GM23338 (cell line): ENCODE measurements around the gene TMEM9. TPM values are rescaled to one million over a fixed set of nuclear protein-coding genes. Genes with fewer than 3 reads are reported as not detected.

ENCODE experiments used
- ATAC-seq: fragments of 200-7000 bp; cut with Tn5 transposase; 3 replicates; pipeline ENCODE4 v1.9.1; 2020
- DNase-seq: peaks from one replicate; pipeline ENCODE4 v3.0.0-alpha.2; 2015; ENCODE audit warnings: low spot score
- H2AFZ ChIP-seq: fragments of 200-600 bp; sonication (generic); 2 replicates; pipeline ENCODE4 v1.8.0; 2016; ENCODE audit warnings: antibody characterized with exemption, mild to moderate bottlenecking, moderate library complexity
- H3F3A ChIP-seq: fragments of 200-600 bp; sonication (generic); replicated peaks from 2 replicates; pipeline ENCODE4 v1.8.0; 2017; ENCODE audit warnings: antibody characterized with exemption, mixed run types, low read depth
- H3K27ac ChIP-seq: fragments of 200-600 bp; sonication (generic); 2 replicates; pipeline ENCODE4 v1.6.1; 2016; ENCODE audit warnings: low read depth
- H3K27me3 ChIP-seq: fragments of 200-600 bp; sonication (generic); 2 replicates; pipeline ENCODE4 v1.8.0; 2016; ENCODE audit warnings: mild to moderate bottlenecking, mixed run types, moderate library complexity; ENCODE audit not compliant: insufficient read depth
- H3K36me3 ChIP-seq: fragments of 200-600 bp; sonication (generic); 2 replicates; pipeline ENCODE4 v1.8.0; 2016; ENCODE audit warnings: mild to moderate bottlenecking; ENCODE audit not compliant: insufficient read depth
- H3K4me1 ChIP-seq: fragments of 200-600 bp; sonication (generic); 2 replicates; pipeline ENCODE4 v1.8.0; 2016; ENCODE audit warnings: mild to moderate bottlenecking, moderate library complexity; ENCODE audit not compliant: insufficient read depth
- H3K4me2 ChIP-seq: fragments of 200-600 bp; sonication (generic); 2 replicates; pipeline ENCODE4 v1.7.1; 2017; ENCODE audit warnings: mixed run types
- H3K4me3 ChIP-seq: fragments of 200-600 bp; sonication (generic); 2 replicates; pipeline ENCODE4 v1.6.1; 2016; ENCODE audit warnings: mixed run types
- H3K79me2 ChIP-seq: fragments of 200-600 bp; sonication (generic); replicated peaks from 2 replicates; pipeline ENCODE4 v1.8.0; 2017; ENCODE audit warnings: mild to moderate bottlenecking; ENCODE audit not compliant: insufficient read depth
- H3K9me2 ChIP-seq: fragments of 200-600 bp; sonication (generic); 2 replicates; pipeline ENCODE4 v1.8.0; 2017; ENCODE audit not compliant: insufficient read depth
- H4K20me1 ChIP-seq: fragments of 200-600 bp; sonication (generic); replicated peaks from 2 replicates; pipeline ENCODE4 v1.8.0; 2017; ENCODE audit warnings: mild to moderate bottlenecking; ENCODE audit not compliant: insufficient read depth
- H3K27ac Mint-ChIP-seq: 2 replicates; pipeline ENCODE4 v1.8.0; 2020; ENCODE audit warnings: inconsistent platforms, mild to moderate bottlenecking, moderate library complexity, mixed read lengths
- H3K27me3 Mint-ChIP-seq: 3 replicates; pipeline ENCODE4 v1.8.0; 2022; ENCODE audit warnings: low read depth, mild to moderate bottlenecking, moderate library complexity, mixed read lengths, inconsistent platforms; ENCODE audit not compliant: insufficient read depth, poor library complexity
- H3K36me3 Mint-ChIP-seq: 3 replicates; pipeline ENCODE4 v1.8.0; 2021; ENCODE audit warnings: low read depth, mild to moderate bottlenecking, inconsistent platforms, moderate library complexity, mixed read lengths
- H3K4me1 Mint-ChIP-seq: 3 replicates; pipeline ENCODE4 v1.8.0; 2020; ENCODE audit warnings: mild to moderate bottlenecking, inconsistent platforms, mixed read lengths
- H3K4me3 Mint-ChIP-seq: 3 replicates; pipeline ENCODE4 v1.8.0; 2021; ENCODE audit warnings: moderate library complexity, mild to moderate bottlenecking, inconsistent platforms, mixed read lengths
- H3K9me3 Mint-ChIP-seq: 3 replicates; pipeline ENCODE4 v1.8.0; 2020; ENCODE audit warnings: moderate library complexity, mild to moderate bottlenecking, inconsistent platforms, mixed read lengths
- EZH2 ChIP-seq: fragments of 200-600 bp; sonication (generic); IDR thresholded peaks from one replicate; pipeline ENCODE4 v1.8.0; 2017; ENCODE audit warnings: antibody characterized with exemption, mild to moderate bottlenecking, low read depth; ENCODE audit not compliant: unreplicated experiment
- EZH2phosphoT487 ChIP-seq: fragments of 200-600 bp; sonication (generic); IDR thresholded peaks from one replicate; pipeline ENCODE4 v1.8.1; 2018; ENCODE audit warnings: antibody characterized with exemption; ENCODE audit not compliant: unreplicated experiment
- NANOG ChIP-seq: IDR thresholded peaks from 2 replicates; pipeline ENCODE4 v1.6.1; 2016; ENCODE audit warnings: antibody characterized with exemption, borderline replicate concordance
- STAT1 ChIP-seq: IDR thresholded peaks from one replicate; pipeline ENCODE4 v1.6.1; 2016; ENCODE audit warnings: antibody characterized with exemption; ENCODE audit not compliant: unreplicated experiment
- ZNF114 ChIP-seq: fragments of 250-450 bp; sonication (Bioruptor Pico); IDR thresholded peaks from 2 replicates; pipeline ENCODE4 v1.5.0; 2020; ENCODE audit warnings: mild to moderate bottlenecking, moderate library complexity
- ZNF331 ChIP-seq: fragments of 250-450 bp; sonication (Bioruptor Pico); IDR thresholded peaks from 2 replicates; pipeline ENCODE4 v1.5.0; 2020; ENCODE audit warnings: low read depth, mild to moderate bottlenecking, moderate library complexity
- polyA plus RNA-seq: library from polyadenylated mRNA; unstranded; fragments of >200 nt; fragmentation: Nextera tagmentation; extraction: Ambion mirVana; gene quantifications from 2 replicates; pipeline ENCODE4 v1.2.1, GENCODE V29; 2016
- total RNA-seq: library from RNA; depleted of rRNA; stranded (reverse); fragments of >200 nt; shearing (Covaris generic); gene quantifications from 2 replicates; pipeline ENCODE4 v1.2.3, GENCODE V29; 2014
- TF ChIP-seq, protein P1 (sequence below): IDR thresholded peaks from one replicate; pipeline ENCODE4 v1.6.1; 2018; ENCODE audit warnings: antibody characterized with exemption; ENCODE audit not compliant: unreplicated experiment
- TF ChIP-seq, protein P2 (sequence below): IDR thresholded peaks from 2 replicates; pipeline ENCODE4 v1.6.1; 2016; ENCODE audit warnings: antibody characterized with exemption
- TF ChIP-seq, protein P3 (sequence below), 2 experiments: fragments of 200-600 bp in 1 of 2; sonication (generic) in 1 of 2; conservative IDR thresholded peaks; 2 replicates each; pipeline versions ENCODE4 v1.5.1 to v1.6.1; 2016 to 2017; ENCODE audit warnings: antibody characterized with exemption in 2 of 2, low read depth in 2 of 2, mild to moderate bottlenecking in 2 of 2, moderate library complexity in 1 of 2

Gene TMEM9
- total and polyA plus RNA-seq, 2 experiments from 2014 or later, result 78.6 to 147 TPM

DNA sequence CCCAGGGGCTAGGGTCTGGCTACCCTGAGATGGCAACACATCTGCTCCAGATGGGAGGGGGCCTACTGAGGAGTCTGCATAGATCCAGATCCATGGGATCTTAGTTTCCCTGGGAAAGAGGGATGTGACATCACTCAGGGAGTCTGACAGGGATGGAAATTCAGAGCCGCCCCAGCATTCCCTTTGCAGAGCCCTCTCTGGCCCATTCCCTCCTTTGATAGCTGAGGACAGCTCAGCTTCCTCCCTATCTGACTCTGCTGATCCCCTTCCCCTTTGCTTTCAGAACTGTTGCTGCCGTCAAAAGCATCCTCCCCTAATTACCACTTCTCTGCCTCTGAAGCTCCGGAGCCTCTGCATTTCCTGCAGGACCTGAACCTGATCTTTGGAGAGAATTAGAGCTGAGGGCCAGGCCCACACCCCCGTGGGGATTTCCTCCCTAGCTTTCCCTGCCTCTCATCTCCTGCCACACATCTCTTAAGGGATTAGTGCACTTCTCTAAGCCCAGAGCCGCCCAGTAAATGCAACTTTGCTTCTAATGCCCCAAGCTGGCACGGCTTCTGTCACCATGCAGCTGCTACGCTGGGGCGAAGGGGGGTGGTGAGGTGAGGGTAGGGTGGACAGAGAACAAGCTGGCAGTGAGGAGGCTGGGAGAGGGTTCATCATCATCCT lies 17.8 kb downstream of the TMEM9 start:
- no peak overlapping the region for H3K4me2 ChIP-seq
- H3K27ac ChIP-seq, result no peak overlapping the region
- H4K20me1 ChIP-seq, result peaks cover 5% of the 10 kb centered on the region; the same call in 1 of the 2 replicates
- no peak overlapping the region for H2AFZ ChIP-seq
- Mint-ChIP-seq H3K27ac (no peak overlapping the region), H3K9me3 (no peaks in the 10 kb centered on the region), H3K4me3 (no peak overlapping the region), H3K36me3 (peaks cover 59% of the 10 kb centered on the region), H3K4me1 (no peaks in the 10 kb centered on the region; the same call in 2 of the 3 replicates), H3K27me3 (peaks cover 13% of the 10 kb centered on the region)
- H3K79me2 ChIP-seq, result no peaks in the 10 kb centered on the region
- H3K9me2 ChIP-seq, result no peaks in the 10 kb centered on the region
- H3K4me1 ChIP-seq, result no peaks in the 10 kb centered on the region
- H3K4me3 ChIP-seq, result no peak overlapping the region
- no peaks in the 10 kb centered on the region; the same call in 1 of the 2 replicates for H3K36me3 ChIP-seq
- no peaks in the 10 kb centered on the region for H3K27me3 ChIP-seq
- TF ChIP-seq ZNF331 (CRISPR knock-in tag) (no peak), EZH2phosphoT487 (no peak), ZNF114 (CRISPR knock-in tag) (no peak), STAT1 (no peak), NANOG (no peak), EZH2 (no peak)
- TF ChIP-seq, protein P1, sequence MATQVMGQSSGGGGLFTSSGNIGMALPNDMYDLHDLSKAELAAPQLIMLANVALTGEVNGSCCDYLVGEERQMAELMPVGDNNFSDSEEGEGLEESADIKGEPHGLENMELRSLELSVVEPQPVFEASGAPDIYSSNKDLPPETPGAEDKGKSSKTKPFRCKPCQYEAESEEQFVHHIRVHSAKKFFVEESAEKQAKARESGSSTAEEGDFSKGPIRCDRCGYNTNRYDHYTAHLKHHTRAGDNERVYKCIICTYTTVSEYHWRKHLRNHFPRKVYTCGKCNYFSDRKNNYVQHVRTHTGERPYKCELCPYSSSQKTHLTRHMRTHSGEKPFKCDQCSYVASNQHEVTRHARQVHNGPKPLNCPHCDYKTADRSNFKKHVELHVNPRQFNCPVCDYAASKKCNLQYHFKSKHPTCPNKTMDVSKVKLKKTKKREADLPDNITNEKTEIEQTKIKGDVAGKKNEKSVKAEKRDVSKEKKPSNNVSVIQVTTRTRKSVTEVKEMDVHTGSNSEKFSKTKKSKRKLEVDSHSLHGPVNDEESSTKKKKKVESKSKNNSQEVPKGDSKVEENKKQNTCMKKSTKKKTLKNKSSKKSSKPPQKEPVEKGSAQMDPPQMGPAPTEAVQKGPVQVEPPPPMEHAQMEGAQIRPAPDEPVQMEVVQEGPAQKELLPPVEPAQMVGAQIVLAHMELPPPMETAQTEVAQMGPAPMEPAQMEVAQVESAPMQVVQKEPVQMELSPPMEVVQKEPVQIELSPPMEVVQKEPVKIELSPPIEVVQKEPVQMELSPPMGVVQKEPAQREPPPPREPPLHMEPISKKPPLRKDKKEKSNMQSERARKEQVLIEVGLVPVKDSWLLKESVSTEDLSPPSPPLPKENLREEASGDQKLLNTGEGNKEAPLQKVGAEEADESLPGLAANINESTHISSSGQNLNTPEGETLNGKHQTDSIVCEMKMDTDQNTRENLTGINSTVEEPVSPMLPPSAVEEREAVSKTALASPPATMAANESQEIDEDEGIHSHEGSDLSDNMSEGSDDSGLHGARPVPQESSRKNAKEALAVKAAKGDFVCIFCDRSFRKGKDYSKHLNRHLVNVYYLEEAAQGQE, result no peak
- TF ChIP-seq, protein P2, sequence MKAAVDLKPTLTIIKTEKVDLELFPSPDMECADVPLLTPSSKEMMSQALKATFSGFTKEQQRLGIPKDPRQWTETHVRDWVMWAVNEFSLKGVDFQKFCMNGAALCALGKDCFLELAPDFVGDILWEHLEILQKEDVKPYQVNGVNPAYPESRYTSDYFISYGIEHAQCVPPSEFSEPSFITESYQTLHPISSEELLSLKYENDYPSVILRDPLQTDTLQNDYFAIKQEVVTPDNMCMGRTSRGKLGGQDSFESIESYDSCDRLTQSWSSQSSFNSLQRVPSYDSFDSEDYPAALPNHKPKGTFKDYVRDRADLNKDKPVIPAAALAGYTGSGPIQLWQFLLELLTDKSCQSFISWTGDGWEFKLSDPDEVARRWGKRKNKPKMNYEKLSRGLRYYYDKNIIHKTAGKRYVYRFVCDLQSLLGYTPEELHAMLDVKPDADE, result no peak
- TF ChIP-seq, protein P3, sequence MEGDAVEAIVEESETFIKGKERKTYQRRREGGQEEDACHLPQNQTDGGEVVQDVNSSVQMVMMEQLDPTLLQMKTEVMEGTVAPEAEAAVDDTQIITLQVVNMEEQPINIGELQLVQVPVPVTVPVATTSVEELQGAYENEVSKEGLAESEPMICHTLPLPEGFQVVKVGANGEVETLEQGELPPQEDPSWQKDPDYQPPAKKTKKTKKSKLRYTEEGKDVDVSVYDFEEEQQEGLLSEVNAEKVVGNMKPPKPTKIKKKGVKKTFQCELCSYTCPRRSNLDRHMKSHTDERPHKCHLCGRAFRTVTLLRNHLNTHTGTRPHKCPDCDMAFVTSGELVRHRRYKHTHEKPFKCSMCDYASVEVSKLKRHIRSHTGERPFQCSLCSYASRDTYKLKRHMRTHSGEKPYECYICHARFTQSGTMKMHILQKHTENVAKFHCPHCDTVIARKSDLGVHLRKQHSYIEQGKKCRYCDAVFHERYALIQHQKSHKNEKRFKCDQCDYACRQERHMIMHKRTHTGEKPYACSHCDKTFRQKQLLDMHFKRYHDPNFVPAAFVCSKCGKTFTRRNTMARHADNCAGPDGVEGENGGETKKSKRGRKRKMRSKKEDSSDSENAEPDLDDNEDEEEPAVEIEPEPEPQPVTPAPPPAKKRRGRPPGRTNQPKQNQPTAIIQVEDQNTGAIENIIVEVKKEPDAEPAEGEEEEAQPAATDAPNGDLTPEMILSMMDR (conservative IDR thresholded peaks at IDR 0.05; ENCODE audit: low read depth in 2 of 2), result no peak
- H3F3A ChIP-seq, result no peaks in the 10 kb centered on the region
- DNase-seq, result no peak
- ATAC-seq, result no peak
